GM18517 (cell line): ENCODE measurements around the gene ANKRD49.

Experiments
- ATAC-seq: cut with Tn5 transposase; IDR thresholded peaks from one replicate; pipeline ENCODE4 v1.9.1; 2021; ENCODE audit warnings: mild to moderate bottlenecking, moderate library complexity; ENCODE audit not compliant: unreplicated experiment

Gene ANKRD49, protein sequence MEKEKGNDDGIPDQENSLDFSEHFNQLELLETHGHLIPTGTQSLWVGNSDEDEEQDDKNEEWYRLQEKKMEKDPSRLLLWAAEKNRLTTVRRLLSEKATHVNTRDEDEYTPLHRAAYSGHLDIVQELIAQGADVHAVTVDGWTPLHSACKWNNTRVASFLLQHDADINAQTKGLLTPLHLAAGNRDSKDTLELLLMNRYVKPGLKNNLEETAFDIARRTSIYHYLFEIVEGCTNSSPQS

DNA sequence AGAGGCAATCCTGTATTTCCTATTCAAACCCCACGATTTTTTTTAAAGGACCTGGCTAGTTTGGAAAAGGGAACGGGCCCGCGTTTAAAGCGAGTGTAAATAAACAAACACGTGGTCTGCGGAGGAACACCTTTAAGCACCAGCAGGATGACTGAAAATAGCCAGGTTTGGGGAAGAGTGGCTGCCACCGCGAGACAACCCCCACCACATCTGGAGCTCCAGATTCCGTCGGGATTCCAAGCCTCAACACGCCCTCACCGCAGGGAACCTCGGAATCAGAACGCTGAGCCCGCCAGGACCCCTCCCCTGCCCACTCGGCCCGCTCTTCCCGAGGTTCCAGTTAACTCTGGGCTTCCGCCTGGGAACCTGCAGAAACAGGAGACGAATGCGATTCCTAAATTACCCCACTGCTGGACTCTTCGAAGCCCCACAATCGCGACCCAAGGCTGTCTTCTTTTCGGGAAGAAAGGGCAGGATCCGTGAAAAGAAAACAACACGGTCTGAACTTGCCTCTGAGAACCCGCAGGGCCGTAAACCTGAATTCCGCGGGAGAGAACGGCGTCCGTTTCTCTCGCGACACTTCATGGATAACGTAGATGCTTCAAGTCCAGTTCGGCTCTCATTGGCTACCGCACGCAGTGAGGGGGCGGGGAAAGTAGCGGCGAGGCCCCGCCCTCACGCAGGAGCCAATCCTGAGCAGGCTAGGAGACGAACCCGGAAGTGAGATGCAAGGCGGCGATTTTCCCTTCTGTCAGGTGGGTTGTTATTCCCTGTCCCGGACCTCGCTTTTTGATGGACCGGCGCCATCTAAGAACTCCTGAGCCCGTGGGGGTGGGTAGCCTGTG lies at the start of gene ANKRD49, which contains the start of gene MRE11:
Gene ANKRD49 (plus strand): TSS at position 704 of the 845 bp plus-strand sequence. CDS start 2,710 bp downstream, outside the sequence.
Gene MRE11 (minus strand): TSS at position 564 of the 845 bp plus-strand sequence. CDS start 1,043 bp downstream, outside the sequence.
- peak; percentile 99 for ATAC-seq

DNA sequence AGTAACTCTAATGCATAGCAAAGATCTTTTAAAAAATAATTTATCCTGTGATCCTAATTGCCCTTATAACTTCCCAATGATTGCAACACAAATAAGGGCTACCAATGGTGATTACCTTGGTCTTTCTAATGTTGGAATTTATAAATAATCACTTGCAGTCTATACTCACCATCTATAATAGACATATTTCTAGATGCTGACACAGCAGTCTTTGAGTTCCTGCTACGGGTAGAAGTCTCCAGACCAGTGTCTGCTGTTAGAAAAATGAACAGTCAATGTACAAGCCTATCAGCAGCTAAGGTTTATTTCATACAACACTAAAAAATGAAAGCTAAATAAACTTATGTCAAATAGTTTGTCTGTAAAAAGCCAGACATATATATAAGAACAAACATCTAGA lies 48.1 kb upstream of the ANKRD49 start:
- no peak for ATAC-seq

DNA sequence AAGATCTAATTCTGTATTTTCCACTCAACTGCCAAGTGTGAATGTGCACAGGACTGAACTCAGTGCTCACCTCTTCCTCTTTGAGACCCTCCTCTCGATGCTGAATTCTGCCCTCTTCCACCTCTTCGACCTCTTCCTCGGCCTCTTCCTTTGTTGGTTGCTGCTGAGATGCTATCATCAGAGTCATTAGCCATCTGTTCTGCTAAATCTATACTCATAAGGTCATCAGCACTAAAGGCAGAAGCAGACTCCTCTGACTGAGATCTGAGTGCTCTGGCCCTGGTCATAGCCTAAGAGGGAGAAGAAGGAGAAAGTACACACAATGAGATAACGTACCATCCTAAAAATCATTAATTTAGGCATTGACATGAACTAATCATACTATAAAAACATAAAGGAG lies 46.6 kb upstream of the ANKRD49 start:
- ATAC-seq, result no peak

DNA sequence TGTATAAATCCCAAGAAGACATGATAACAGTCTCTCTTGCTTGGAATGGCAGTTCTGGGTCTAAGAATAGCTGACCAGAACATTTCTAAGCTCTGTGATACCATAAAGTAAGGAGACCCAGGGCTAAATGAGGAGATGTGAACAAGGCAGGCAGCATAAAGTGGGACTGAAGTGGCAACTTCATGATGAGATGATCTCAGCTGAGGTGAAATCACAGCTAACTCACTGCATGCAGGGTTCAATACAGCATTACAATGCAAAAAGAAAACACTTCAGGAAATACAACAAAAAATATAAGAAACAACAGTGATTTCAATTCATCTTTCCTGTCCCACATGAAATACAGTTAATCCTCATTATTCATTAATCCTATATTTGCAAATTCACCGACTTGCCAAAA lies 44.8 kb upstream of the ANKRD49 start:
- ATAC-seq, result no peak

DNA sequence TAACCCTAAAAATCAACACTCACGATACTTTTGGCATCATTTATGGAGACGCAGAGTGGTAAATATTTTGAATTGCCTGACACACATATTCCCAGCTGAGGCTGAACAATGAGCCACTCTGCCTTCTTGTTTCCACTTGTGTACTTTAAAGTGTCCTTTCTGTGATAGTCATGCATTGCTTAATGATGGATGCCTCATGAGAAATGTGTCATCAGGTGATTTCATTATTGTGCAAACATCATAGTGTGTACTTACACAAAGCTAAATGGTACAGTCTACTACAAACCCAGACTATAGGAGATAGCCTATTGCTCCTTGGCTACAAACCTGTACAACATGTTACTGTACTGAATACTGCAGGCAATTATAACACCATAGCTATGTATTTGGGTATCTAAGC lies 44.3 kb upstream of the ANKRD49 start:
- no peak for ATAC-seq

DNA sequence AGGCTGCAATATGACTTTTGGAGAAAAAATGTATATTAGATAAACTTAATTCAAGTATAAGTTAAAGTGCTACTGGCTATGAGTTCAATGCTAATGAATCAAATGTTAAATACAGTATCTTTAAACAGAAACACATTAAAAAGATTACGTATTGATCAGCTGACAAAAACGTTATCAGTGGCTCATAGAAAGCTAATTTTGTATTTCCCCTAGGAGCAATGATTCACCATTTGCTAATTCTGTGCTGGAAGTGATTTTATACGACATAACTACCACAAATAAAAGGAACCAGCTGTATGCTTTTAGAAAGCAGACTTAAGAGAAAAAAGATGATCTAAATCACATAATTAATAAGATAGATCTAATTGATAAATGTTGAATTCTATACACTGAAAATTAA lies 43.7 kb upstream of the ANKRD49 start:
- ATAC-seq, result no peak

DNA sequence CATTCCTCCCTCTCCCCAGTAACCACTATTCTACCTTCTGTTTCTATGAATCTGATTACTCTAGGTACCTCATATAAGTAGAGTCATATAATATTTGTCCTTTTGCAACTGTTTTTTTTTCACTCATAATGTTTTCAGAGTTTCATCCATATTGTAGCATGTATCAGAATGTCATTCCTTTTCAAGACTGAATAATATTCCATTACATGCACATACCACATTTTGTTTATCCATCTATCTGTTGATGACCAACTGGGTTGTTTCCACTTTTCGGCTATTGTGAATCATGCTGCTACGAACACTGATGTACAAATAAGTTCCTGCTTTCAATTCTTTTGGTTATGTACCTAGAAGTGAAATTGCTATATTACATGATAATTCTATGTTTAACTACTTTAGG lies 40.8 kb upstream of the ANKRD49 start:
- no peak for ATAC-seq

DNA sequence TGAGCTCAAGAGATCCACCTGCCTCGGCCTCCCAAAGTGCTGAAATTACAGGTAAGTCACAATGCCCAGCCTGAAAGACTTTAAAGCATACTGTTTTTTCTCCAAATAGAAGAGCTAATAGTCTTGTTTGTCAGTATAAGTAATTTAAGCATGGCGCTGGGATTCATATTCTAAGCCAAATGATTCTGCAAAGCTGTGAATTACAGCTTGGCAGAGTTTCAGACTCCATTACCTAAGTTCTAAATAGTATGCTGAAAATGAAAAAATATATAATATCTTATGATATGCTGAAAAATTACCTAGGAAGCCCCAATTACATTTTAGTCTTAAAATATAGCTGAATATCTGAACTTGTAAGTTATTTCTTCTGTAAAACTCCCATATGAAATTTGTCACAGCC lies 39.5 kb upstream of the ANKRD49 start:
- no peak for ATAC-seq

DNA sequence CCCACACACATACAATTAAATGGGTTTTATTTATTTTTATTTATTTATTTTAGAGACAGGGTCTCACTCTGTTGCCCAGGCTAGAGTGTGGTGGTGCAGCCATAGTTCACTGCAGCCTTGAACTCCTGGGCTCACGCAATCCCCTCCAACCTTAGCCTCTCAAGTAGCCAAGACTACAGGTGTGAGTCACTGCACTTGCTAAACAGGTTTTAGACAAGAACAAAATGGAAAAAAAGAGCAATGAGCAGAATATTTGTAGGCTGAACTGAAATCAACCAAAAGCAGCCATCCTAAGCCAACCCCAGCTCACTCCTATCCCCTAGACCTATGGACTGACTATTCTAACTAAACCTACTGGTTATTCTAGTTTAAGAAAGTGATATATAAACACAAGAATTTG lies 37.9 kb upstream of the ANKRD49 start:
- ATAC-seq, result no peak

DNA sequence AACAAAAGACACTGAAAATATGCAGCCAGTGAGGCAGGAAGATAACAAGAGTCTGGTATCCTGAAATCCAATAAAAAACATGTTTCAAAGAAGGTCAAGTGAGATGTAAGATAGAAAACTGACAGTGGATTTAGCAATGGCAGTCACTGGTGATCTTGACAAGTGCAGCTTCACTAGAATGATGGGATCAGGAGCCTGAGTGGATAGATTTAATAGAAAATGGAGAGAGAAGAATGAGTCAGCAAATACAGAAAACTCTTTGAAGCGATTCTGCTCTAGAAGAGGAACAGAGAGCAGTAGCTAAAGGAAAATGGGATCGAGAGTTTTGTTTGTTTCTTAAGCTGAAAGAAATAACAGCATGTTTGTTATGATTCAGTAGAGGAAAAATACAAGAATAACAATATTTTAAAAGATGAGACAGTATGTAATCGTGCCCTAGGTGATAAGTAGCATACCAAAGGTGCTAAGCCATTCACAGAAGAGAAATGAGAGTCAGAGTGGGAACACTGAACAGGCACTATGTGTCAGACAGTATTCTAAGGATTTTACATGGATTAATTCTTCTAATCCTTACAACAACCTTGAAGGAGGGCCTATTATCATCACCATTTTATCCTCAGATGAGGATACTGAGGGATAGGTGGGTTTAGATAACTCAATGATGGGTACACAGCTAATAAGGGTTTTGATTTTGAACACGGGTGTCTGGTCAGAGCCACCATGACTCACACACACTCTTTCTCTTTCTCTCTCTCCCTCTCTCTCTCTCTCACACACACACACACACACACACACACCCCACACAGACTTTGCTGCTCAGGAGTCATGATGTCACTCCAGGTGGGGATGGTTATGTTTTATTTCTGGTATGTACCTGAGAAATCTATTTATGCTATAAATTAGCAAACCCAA lies 36.4 kb upstream of the ANKRD49 start:
- no peak for ATAC-seq

DNA sequence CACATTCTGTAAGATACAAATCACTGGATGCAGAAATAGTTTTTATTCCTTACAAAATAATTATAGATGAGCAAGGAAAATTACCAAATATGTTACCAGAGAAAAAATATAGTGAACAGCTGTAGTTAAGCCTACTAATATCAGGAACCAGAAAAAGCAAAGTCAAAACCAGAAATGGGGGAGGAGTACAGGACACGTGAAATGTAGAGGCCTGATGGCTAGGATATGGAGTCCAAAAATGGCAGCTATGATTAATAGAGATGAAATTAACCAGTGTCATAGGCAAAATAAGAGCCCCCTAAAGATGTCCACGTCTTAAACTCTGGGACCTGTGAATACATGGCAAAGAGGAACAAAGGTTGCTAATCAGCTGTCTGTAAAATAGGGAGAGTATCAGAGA lies 34.2 kb upstream of the ANKRD49 start:
- no peak for ATAC-seq

DNA sequence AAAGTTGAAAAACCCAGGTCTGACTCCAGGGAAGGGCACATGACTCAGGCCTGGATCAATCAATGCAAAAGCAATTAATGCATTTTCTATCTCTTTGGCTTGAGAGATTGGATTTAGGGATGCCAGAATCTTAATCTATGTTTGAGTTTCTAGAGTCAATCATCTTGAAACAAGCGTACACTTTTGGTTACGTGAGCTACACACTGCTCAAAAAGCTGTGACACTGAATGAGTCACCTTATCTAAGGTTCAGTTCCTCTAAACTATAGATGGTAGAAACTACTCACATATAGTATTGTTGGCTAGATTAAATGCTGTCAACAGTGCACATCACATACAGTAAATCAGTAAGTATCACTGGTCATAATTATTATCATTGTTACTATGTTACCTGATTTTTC lies 24.4 kb upstream of the ANKRD49 start:
- peak; percentile 78 for ATAC-seq

DNA sequence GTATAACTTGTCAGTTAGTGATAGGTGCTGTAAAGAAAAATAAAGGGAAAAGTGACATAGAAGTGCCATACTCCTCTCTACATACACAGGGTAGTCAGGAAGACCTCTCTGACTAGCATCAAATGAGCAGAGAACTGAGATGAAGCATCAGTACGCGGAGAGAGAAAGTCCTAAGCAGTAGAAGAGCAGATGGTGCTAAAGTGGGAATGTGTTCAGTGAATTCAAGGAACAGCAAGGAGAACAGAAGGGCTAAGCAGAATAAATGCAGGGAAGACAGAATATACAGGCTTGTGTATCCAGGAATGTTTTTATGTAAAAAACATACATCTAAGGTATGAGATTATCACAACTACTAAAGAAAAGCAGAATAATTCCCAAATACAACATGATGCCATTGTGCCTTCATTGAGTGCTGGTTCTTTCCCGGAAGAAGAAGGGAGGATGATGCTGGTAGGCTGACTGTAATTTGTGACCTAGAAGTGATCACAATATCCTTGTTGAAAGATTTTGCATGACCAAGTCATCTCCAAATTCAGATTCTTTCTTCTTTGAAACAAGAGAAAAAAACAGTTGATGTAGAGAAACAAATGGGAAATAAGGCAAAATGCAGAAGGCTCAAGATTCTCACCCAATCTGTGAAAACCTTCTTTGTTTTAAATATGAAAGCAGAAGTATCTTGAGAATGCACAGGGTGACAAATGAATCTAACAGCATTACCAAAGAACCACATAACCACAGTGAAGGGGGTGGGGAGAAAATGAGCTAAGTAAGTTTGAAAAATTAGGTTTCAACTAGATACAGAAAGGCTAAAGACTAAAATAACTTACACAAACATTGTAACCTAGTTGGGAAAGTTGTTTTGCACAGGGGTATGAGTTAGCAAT lies 20.6 kb upstream of the ANKRD49 start:
- ATAC-seq, result peak; percentile 89

DNA sequence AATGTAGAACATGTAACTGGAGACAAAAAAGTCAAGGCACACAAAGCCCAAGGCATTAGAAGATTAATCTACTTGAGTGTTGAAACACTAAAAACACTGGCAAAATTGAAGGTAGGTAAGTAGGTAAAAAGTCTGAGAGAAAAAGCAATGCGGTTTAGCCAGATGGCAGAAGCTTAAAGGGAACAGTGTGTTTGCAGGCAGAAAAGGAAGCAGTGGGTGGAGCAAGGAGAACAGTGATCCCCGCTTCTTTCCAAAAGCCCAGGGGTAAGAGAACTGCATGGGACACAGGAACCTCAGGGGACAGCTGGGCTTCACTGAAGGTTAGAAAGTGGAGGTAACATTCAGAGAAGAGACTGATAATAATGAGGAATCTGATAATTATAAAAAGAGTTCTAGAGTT lies 16.2 kb upstream of the ANKRD49 start:
- ATAC-seq, result no peak

DNA sequence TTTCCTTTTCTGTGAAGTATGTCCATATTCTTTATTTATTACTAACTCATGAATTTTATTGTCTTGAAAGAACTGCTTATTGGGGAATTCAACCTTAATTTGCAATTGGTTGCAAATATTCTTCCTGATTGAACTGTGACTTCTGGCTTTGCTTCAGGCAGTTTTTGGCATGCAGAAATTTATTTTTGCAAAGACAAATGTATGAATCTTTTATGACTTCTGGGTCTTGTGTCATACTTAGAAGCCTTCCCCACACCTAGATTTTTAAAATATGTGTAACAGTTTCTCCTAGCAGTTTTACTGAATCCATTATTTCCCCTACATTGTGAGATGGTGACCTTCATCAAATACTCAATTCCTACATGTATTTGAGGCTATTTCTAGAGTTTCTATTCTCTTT lies 12.4 kb upstream of the ANKRD49 start:
- ATAC-seq, result no peak

DNA sequence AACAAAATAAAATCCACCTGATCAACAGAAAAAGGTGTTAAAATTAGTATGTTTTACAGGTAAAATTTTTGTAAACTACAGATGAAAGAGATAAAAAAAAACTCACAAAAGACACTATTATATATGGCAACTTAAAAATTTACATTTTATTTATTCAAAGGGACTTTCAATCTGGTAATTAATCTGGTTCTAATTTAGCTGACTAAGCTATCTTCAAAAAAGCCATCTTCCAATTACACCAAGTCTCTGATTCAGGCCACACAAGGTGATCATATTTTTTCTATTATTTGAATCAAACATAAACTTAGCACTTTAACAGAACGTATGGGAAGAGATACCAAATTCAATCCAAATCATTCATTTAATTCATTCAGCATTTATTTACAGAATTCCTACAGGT lies 7.7 kb upstream of the ANKRD49 start:
- no peak for ATAC-seq

DNA sequence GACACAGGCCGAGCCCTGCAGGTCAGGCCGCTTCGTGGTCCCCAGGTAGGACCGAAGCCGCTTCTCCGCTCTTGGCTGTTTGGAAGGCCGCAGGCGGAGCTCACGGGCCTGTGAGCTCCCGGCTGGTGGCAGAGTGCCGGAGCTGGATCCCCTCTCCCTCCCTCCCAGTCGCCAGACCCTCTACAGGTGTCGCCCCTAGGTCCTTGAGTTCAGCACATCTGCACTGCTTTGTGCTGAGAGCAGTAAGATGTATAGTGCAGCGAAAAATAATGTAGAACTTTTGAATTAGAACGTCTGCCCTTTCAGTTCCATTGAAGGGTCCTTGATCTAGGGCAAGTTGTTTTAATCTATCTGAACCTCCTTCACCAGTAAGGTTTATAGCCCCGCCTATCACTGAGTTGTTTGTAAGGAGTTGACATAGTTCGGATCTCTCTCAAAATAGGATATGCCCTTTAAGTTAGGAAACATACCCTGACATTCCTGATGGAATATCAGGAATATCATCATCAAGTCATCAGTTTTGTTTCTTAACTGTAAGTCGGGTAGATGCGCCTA lies 419 bp downstream of the ANKRD49 start:
- ATAC-seq, result peak; percentile 58

DNA sequence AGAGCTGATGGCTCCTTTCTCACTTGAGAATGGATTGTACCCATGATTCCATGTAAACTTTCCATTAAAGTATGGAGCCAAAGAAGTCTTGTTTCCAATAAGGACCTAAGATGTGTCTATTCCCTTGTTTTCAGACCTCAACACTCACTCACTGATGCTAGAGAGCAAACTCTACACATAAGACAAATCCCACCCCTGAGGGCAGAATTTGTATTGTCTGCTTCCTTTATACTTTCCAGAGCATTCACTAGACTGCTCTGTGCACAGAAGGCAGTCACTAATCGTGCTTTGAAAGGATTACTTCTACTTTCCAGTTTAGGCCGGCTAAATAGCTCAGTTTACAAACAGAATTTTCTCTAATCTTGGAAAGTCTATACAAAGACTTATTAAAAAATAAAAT lies 6.4 kb downstream of the ANKRD49 start:
- ATAC-seq, result no peak

DNA sequence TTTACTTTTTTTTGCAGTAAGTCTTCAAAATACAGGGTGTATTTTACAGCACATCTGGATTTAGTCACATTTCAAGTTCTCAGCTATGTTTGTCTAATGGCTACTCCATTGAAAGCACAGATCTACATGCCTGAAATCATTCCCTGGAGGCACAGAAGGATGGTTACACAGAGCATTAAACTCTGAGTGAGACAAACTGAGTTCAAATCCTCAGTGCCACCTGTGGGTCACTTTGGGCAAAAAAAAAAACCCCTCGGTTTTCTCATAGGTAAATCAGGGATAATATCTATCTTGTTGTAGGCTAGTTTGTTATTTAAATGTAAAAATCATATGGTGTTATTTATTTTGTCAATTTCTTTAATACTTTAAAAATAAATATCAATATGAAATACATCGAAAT lies 7.7 kb downstream of the ANKRD49 start:
- no peak for ATAC-seq

DNA sequence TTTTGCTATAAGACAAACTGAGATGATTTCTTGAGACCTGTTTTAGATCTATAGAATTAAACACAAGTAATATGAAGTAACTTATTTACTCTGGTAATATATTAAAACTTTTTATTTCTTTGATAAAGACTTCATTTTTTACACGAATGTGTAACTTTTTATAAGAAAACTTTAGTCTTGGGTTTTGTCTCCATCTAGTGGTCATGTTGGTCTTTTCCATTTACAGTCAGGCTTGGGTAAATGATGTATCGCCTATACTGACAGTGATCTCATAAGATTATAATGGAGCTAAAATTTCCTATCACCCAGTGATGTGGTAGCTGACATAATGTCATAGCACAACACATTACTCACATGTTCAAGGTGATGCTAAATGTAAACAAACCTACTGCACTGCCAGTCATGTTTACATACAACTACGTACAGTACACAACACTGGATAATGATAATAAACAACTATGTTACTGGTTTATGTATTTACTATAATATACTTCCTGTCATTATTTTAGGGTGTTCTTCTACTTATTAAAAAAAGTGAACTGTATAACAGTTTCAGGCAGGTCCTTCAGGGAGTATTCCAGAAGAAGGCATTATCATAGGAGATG lies 11.0 kb downstream of the ANKRD49 start:
- peak; percentile 57 for ATAC-seq
